Stimulated activated naive CD8-positive, alpha-beta T cell treated with anti-CD3 and anti-CD28 coated beads, Interleukin-15, amount 100 ng/mL, for 72 hours (primary cell): ENCODE measurements around the gene LIG3.
"Not testable (repeated sequence)": the region's sequence is repeated elsewhere in the genome, so short reads cannot be mapped to it uniquely, and the experiment has no call there.

Source experiments
- ATAC-seq: fragments of 150-1000 bp; cut with Tn5 transposase; 2 replicates; pipeline ENCODE4 v1.10.0; 2021; ENCODE audit warnings: mild to moderate bottlenecking, moderate library complexity
- DNase-seq, 2 donors: peaks; one replicate each; pipeline ENCODE4 v3.0.0; 2021 to 2022
- H3K27ac Mint-ChIP-seq, 2 donors: one replicate each; pipeline ENCODE4 v1.8.0; 2022; ENCODE audit warnings: mild to moderate bottlenecking in 2 of 2, mixed read lengths in 2 of 2, moderate library complexity in 2 of 2
- H3K27me3 Mint-ChIP-seq: one replicate; pipeline ENCODE4 v1.8.0; 2022; ENCODE audit warnings: mixed read lengths
- H3K4me1 Mint-ChIP-seq: one replicate; pipeline ENCODE4 v1.8.0; 2022; ENCODE audit warnings: mild to moderate bottlenecking, mixed read lengths
- H3K4me3 Mint-ChIP-seq, 2 donors: one replicate each; pipeline ENCODE4 v1.8.0; 2022; ENCODE audit warnings: mild to moderate bottlenecking in 2 of 2, mixed read lengths in 2 of 2, moderate library complexity in 1 of 2
- H3K9me3 Mint-ChIP-seq, 2 donors: one replicate each; pipeline ENCODE4 v1.8.0; 2022; ENCODE audit warnings: mixed read lengths in 2 of 2

Gene LIG3

GRCh38 chr17:34991606-34992005 is 11.3 kb downstream of the LIG3 start:
- H3K4me1 Mint-ChIP-seq = no peaks in the 10 kb centered on the region
- H3K9me3 Mint-ChIP-seq = no peaks in the 10 kb centered on the region
- DNase-seq (no peak), ATAC-seq (no peak)
- no peak overlapping the region for H3K4me3 Mint-ChIP-seq
- no peaks in the 10 kb centered on the region for H3K27me3 Mint-ChIP-seq
- H3K27ac Mint-ChIP-seq = no peak overlapping the region

GRCh38 chr17:34993031-34993430 is 12.7 kb downstream of the LIG3 start:
- no peak overlapping the region for H3K27ac Mint-ChIP-seq
- DNase-seq = no peak
- ATAC-seq = no peak
- H3K9me3 Mint-ChIP-seq = no peaks in the 10 kb centered on the region
- no peaks in the 10 kb centered on the region for H3K27me3 Mint-ChIP-seq
- H3K4me1 Mint-ChIP-seq = peaks cover 2% of the 10 kb centered on the region
- no peak overlapping the region for H3K4me3 Mint-ChIP-seq

- H3K9me3 Mint-ChIP-seq = no peaks in the 10 kb centered on the region
- ATAC-seq (no peak), DNase-seq (no peak)
- H3K4me1 Mint-ChIP-seq = peaks cover 8% of the 10 kb centered on the region
- H3K27ac Mint-ChIP-seq = no peak overlapping the region
- no peaks in the 10 kb centered on the region for H3K27me3 Mint-ChIP-seq
- H3K4me3 Mint-ChIP-seq = no peak overlapping the region
Observed at GRCh38 chr17:34996422-34997285, 16.3 kb downstream of the LIG3 start.

GRCh38 chr17:34997355-34997862 is 17.1 kb downstream of the LIG3 start:
- ATAC-seq (no peak), DNase-seq (no peak)
- Mint-ChIP-seq H3K4me3 (no peak overlapping the region), H3K4me1 (peaks cover 8% of the 10 kb centered on the region), H3K27me3 (no peaks in the 10 kb centered on the region), H3K27ac (no peak overlapping the region), H3K9me3 (no peaks in the 10 kb centered on the region)

- no peak overlapping the region for H3K4me3 Mint-ChIP-seq
- H3K9me3 Mint-ChIP-seq = no peaks in the 10 kb centered on the region
- DNase-seq = peak; percentile 75 to 85
- ATAC-seq = peak; percentile 99
- no peaks in the 10 kb centered on the region for H3K27me3 Mint-ChIP-seq
- H3K4me1 Mint-ChIP-seq = peaks cover 8% of the 10 kb centered on the region
- H3K27ac Mint-ChIP-seq = peak overlapping the region in 1 of 2 donors; percentile 28
Observed at GRCh38 chr17:34998205-34998604, 17.9 kb downstream of the LIG3 start.

- Mint-ChIP-seq H3K27ac (peak overlapping the region in 1 of 2 donors; percentile 56), H3K4me3 (no peak overlapping the region), H3K4me1 (peaks cover 8% of the 10 kb centered on the region), H3K9me3 (no peaks in the 10 kb centered on the region), H3K27me3 (no peaks in the 10 kb centered on the region)
- ATAC-seq = no peak
- no peak for DNase-seq
Observed at GRCh38 chr17:34999456-34999855, 19.1 kb downstream of the LIG3 start.

GRCh38 chr17:35000965-35001364 is 20.7 kb downstream of the LIG3 start:
- ATAC-seq, H3K4me3 Mint-ChIP-seq, DNase-seq, H3K9me3 Mint-ChIP-seq, H3K27ac Mint-ChIP-seq, H3K27me3 Mint-ChIP-seq, H3K4me1 Mint-ChIP-seq: not testable (repeated sequence)

GRCh38 chr17:35001549-35001948 is 21.2 kb downstream of the LIG3 start:
- H3K27ac Mint-ChIP-seq = peak overlapping the region in 1 of 2 donors; percentile 41

GRCh38 chr17:35002876-35003551 is 22.7 kb downstream of the LIG3 start:
- Mint-ChIP-seq H3K27me3 (no peaks in the 10 kb centered on the region), H3K9me3 (no peaks in the 10 kb centered on the region), H3K4me1 (peaks cover 13% of the 10 kb centered on the region), H3K27ac (peak overlapping the region; percentile 30 to 79), H3K4me3 (no peak overlapping the region)
- ATAC-seq (no peak), DNase-seq (no peak)

More at GRCh38 chr17:35001549-35001948, 21.2 kb downstream of the LIG3 start:
- ATAC-seq (no peak), DNase-seq (no peak)
- Mint-ChIP-seq H3K27me3 (no peaks in the 10 kb centered on the region), H3K9me3 (no peaks in the 10 kb centered on the region), H3K4me1 (peaks cover 8% of the 10 kb centered on the region), H3K4me3 (no peak overlapping the region)

GRCh38 chr17:35003778-35004177 is 23.5 kb downstream of the LIG3 start:
- Mint-ChIP-seq H3K27me3 (no peaks in the 10 kb centered on the region), H3K4me1 (peaks cover 7% of the 10 kb centered on the region), H3K4me3 (no peak overlapping the region), H3K27ac (peak overlapping the region; percentile 25 to 88), H3K9me3 (no peaks in the 10 kb centered on the region)
- ATAC-seq = no peak
- DNase-seq = no peak

GRCh38 chr17:35006345-35006744 is 26.0 kb downstream of the LIG3 start:
- no peaks in the 10 kb centered on the region for H3K9me3 Mint-ChIP-seq
- DNase-seq (no peak), ATAC-seq (no peak)
- no peaks in the 10 kb centered on the region for H3K27me3 Mint-ChIP-seq
- no peak overlapping the region for H3K27ac Mint-ChIP-seq
- H3K4me3 Mint-ChIP-seq = no peak overlapping the region
- H3K4me1 Mint-ChIP-seq = peaks cover 7% of the 10 kb centered on the region

- peak overlapping the region in 1 of 2 donors; percentile 4 for H3K27ac Mint-ChIP-seq
- no peak overlapping the region for H3K4me3 Mint-ChIP-seq
- H3K9me3 Mint-ChIP-seq = no peaks in the 10 kb centered on the region
- peaks cover 7% of the 10 kb centered on the region for H3K4me1 Mint-ChIP-seq
- ATAC-seq = no peak
- H3K27me3 Mint-ChIP-seq = no peaks in the 10 kb centered on the region
- DNase-seq = no peak
Observed at GRCh38 chr17:35006961-35007360, 26.6 kb downstream of the LIG3 start.

- Mint-ChIP-seq H3K9me3 (no peaks in the 10 kb centered on the region), H3K4me3 (no peak overlapping the region), H3K4me1 (peaks cover 7% of the 10 kb centered on the region), H3K27ac (no peak overlapping the region), H3K27me3 (no peaks in the 10 kb centered on the region)
- no peak for DNase-seq
- no peak for ATAC-seq
Observed at GRCh38 chr17:35010093-35010492, 29.8 kb downstream of the LIG3 start.

- Mint-ChIP-seq H3K4me1 (peaks cover 7% of the 10 kb centered on the region), H3K4me3 (no peak overlapping the region), H3K27ac (peak overlapping the region in 1 of 2 donors; percentile 7), H3K9me3 (no peaks in the 10 kb centered on the region), H3K27me3 (no peaks in the 10 kb centered on the region)
- no peak for DNase-seq
- no peak for ATAC-seq
Observed at GRCh38 chr17:35011671-35012216, 31.4 kb downstream of the LIG3 start.

- no peak for DNase-seq
- no peak overlapping the region for H3K4me3 Mint-ChIP-seq
- ATAC-seq = no peak
- no peaks in the 10 kb centered on the region for H3K27me3 Mint-ChIP-seq
- peaks cover 23% of the 10 kb centered on the region for H3K4me1 Mint-ChIP-seq
- no peaks in the 10 kb centered on the region for H3K9me3 Mint-ChIP-seq
- H3K27ac Mint-ChIP-seq = peak overlapping the region in 1 of 2 donors; percentile 59
Observed at GRCh38 chr17:35016369-35016768, 36.1 kb downstream of the LIG3 start.

GRCh38 chr17:35017021-35017420 is 36.7 kb downstream of the LIG3 start:
- no peaks in the 10 kb centered on the region for H3K27me3 Mint-ChIP-seq
- H3K4me3 Mint-ChIP-seq = no peak overlapping the region
- DNase-seq = no peak
- peaks cover 28% of the 10 kb centered on the region for H3K4me1 Mint-ChIP-seq
- H3K9me3 Mint-ChIP-seq = no peaks in the 10 kb centered on the region
- H3K27ac Mint-ChIP-seq = no peak overlapping the region
- no peak for ATAC-seq
